SK-N-SH (cell line): ENCODE results near the gene COX4I2.

Experiments used
- CTCF ChIP-seq: fragments of 200-600 bp; sonication (generic); IDR thresholded peaks from 2 replicates; pipeline ENCODE4 v1.6.1; 2017; ENCODE audit warnings: antibody characterized with exemption, mild to moderate bottlenecking, moderate library complexity
- EZH2phosphoT487 ChIP-seq: fragments of 200-600 bp; sonication (generic); IDR thresholded peaks from 2 replicates; pipeline ENCODE4 v1.6.1; 2017; ENCODE audit warnings: low read depth, mixed run types, mild to moderate bottlenecking, antibody characterized with exemption, moderate library complexity, borderline replicate concordance
- FOXJ3 ChIP-seq: sonication (generic); formaldehyde crosslinking; IDR thresholded peaks from 2 replicates; pipeline ENCODE4 v1.5.1; 2020; ENCODE audit warnings: mild to moderate bottlenecking, missing genetic modification reagents
- NRF1 ChIP-seq: IDR thresholded peaks from 2 replicates; pipeline ENCODE4 v1.6.1; 2012; ENCODE audit warnings: low read depth, mild to moderate bottlenecking, low read length
- PBX3 ChIP-seq: IDR thresholded peaks from 2 replicates; pipeline ENCODE4; 2012
- POLR2AphosphoS5 ChIP-seq: IDR thresholded peaks from 2 replicates; pipeline ENCODE4 v1.6.1; 2012; ENCODE audit warnings: low read depth, low read length
- RAD21 ChIP-seq: IDR thresholded peaks from 2 replicates; pipeline ENCODE4 v1.6.1; 2012; ENCODE audit warnings: mild to moderate bottlenecking, low read length
- RFX5 ChIP-seq: IDR thresholded peaks from 2 replicates; pipeline ENCODE4 v1.6.1; 2012; ENCODE audit warnings: mild to moderate bottlenecking, improper control_type of control experiment, low read length

- TF ChIP-seq CTCF (no peak), EZH2phosphoT487 (no peak), RFX5 (no peak), RAD21 (no peak), POLR2AphosphoS5 (no peak), PBX3 (no peak), NRF1 (no peak), FOXJ3 (CRISPR knock-in tag) (no peak)
Observed at GRCh38 chr20:31590717-31591225, 46.9 kb upstream of the COX4I2 start.
